DND-41 (cell line): Measurements from ENCODE around the gene C12orf57.

Source experiments
- EZH2 ChIP-seq: IDR thresholded peaks from 3 replicates; pipeline ENCODE4 v1.6.1; 2012; ENCODE audit warnings: borderline replicate concordance, low read depth, mild to moderate bottlenecking, moderate library complexity, low read length, inconsistent platforms; ENCODE audit not compliant: severe bottlenecking
- TF ChIP-seq, protein P1 (sequence below): IDR thresholded peaks from 2 replicates; pipeline ENCODE4 v1.5.1; 2012; ENCODE audit warnings: borderline replicate concordance, low read length, moderate library complexity, mild to moderate bottlenecking; ENCODE audit not compliant: poor library complexity, severe bottlenecking; ENCODE audit errors: extremely low read depth

DNA sequence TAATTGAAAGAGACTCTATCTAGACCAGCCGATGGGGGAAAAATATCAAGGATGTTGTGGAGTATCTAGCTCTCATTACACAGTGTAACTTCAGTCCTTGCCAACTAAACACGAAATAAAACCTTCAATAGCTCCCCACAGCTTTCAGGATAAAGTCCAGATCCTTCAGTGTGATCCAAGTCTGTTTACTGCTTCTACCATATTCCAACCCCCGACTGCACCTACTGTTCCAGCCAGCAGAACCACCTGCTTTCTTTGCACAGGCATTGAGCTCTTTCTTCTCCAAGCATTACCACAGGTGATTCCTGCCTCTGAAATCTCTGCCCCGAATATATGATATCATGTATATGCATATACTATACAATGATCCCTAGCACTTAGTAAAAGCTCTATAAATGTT, 41.4 kb upstream of the C12orf57 start:
- no peak for TF ChIP-seq EZH2
- TF ChIP-seq, protein P1, sequence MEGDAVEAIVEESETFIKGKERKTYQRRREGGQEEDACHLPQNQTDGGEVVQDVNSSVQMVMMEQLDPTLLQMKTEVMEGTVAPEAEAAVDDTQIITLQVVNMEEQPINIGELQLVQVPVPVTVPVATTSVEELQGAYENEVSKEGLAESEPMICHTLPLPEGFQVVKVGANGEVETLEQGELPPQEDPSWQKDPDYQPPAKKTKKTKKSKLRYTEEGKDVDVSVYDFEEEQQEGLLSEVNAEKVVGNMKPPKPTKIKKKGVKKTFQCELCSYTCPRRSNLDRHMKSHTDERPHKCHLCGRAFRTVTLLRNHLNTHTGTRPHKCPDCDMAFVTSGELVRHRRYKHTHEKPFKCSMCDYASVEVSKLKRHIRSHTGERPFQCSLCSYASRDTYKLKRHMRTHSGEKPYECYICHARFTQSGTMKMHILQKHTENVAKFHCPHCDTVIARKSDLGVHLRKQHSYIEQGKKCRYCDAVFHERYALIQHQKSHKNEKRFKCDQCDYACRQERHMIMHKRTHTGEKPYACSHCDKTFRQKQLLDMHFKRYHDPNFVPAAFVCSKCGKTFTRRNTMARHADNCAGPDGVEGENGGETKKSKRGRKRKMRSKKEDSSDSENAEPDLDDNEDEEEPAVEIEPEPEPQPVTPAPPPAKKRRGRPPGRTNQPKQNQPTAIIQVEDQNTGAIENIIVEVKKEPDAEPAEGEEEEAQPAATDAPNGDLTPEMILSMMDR: no peak
